Measurements from ENCODE around the gene MAGI1. TPM values are rescaled to one million over a fixed set of nuclear protein-coding genes. Genes with fewer than 3 reads are reported as not detected.
A peak's percentile ranks its signal among the peaks of the same experiment; 100 is the strongest.

MAGI1 gene
- polyA plus RNA-seq, 1 donor = 31.2 TPM

DNA sequence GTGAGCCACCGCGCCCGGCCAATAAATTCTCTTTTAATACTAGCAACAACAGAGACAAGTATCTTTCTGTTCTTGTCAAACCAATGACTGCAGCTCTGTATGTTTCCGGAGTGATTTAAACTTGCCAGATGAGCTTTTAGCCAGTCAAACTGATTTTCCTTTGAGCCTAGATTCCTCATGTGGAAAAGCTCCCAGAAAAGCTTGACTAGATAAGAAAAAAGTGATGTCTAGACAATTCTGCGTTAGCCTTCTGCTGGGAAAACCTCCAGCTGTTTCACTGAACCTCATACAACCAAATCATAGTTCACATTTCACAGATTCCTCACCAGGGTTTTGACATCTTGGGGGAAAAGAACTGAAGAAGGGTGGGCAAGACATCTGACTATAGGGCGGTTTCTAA, 78.6 kb downstream of the MAGI1 start:
- DNase-seq = no peak
- peaks cover 26% of the 10 kb centered on the region for H3K4me1 ChIP-seq (ENCODE audit: control insufficient read depth, insufficient read depth, low read length)
- no CpG with 5 or more reads among the region's 6 CpGs for WGBS (ENCODE audit: insufficient coverage, low lambda C conversion rate)
- H3K36me3 ChIP-seq (ENCODE audit: control insufficient read depth, insufficient read depth, low read length) = no peaks in the 10 kb centered on the region
- H3K27me3 ChIP-seq (ENCODE audit: control insufficient read depth, insufficient read depth, low read length) = no peaks in the 10 kb centered on the region
- no peak overlapping the region for H3K27ac ChIP-seq (ENCODE audit: low read length)
- H3K9me3 ChIP-seq (ENCODE audit: control insufficient read depth, low read depth, low read length) = no peaks in the 10 kb centered on the region
- H3K4me3 ChIP-seq (ENCODE audit: low read length) = no peak overlapping the region

GRCh38 chr3:65958216-65958615, 80.5 kb downstream of the MAGI1 start:
- no peak overlapping the region for H3K4me3 ChIP-seq (ENCODE audit: low read length)
- WGBS (ENCODE audit: insufficient coverage, low lambda C conversion rate) = no CpG with 5 or more reads among the region's 2 CpGs
- H3K27me3 ChIP-seq (ENCODE audit: control insufficient read depth, insufficient read depth, low read length) = no peaks in the 10 kb centered on the region
- no peaks in the 10 kb centered on the region for H3K36me3 ChIP-seq (ENCODE audit: control insufficient read depth, insufficient read depth, low read length)
- H3K27ac ChIP-seq (ENCODE audit: low read length) = no peak overlapping the region
- DNase-seq = no peak
- H3K9me3 ChIP-seq (ENCODE audit: control insufficient read depth, low read depth, low read length) = no peaks in the 10 kb centered on the region
- peaks cover 43% of the 10 kb centered on the region for H3K4me1 ChIP-seq (ENCODE audit: control insufficient read depth, insufficient read depth, low read length)

- peak in 1 of 2 donors; percentile 54 for DNase-seq
- Histone ChIP-seq H3K36me3 (ENCODE audit: control insufficient read depth, insufficient read depth, low read length) (no peaks in the 10 kb centered on the region), H3K27ac (ENCODE audit: low read length) (peak overlapping the region; percentile 95), H3K27me3 (ENCODE audit: control insufficient read depth, insufficient read depth, low read length) (no peaks in the 10 kb centered on the region), H3K9me3 (ENCODE audit: control insufficient read depth, low read depth, low read length) (no peaks in the 10 kb centered on the region), H3K4me3 (ENCODE audit: low read length) (no peak overlapping the region), H3K4me1 (ENCODE audit: control insufficient read depth, insufficient read depth, low read length) (peaks cover 45% of the 10 kb centered on the region)
- 20% methylated on average over 1 of the region's 10 CpGs for WGBS (ENCODE audit: insufficient coverage, low lambda C conversion rate)
Measured at GRCh38 chr3:65955792-65956477, 82.8 kb downstream of the MAGI1 start.

DNA sequence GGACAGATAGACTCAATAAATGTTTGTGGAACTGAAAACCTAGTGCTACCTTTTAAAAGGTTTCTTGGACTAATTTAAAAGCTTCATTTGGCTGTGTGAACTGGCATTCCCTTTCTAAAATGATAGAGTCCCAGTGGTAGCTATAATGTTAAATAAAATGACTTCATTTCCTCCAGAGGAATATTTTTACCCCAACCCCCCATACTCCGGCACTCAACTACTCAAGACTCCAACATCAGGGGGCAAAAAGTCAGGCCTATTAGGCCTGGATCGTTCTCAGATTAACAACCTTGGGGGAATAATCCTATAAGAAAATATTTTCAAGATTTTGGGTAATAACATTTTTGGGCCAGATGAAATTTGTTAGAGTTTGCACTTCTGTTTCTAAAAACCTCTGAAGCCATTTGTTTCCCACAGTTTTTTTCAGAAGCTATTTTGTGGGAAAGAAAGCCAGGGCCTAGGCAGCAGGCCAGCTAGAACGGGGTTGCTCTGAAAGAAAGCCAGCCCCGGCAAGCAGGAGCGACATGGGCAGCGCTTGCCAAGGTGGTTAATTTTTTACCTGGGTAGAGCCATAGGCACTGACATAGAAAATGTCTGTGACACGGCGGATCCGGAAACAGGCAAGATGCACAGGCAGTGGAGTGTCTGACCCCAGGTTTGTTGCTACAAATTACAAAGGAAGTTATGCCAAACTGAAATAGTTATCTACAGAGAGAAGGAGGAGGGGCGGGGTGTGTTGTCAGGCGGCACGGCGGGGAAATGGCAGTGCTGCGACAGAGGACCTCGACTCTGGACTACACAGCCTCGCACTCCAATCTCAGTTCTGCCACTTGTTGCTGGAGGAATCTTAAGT, 84.6 kb downstream of the MAGI1 start:
- Histone ChIP-seq H3K4me1 (ENCODE audit: control insufficient read depth, insufficient read depth, low read length) (peaks cover 48% of the 10 kb centered on the region), H3K4me3 (ENCODE audit: low read length) (peak overlapping the region; percentile 23), H3K9me3 (ENCODE audit: control insufficient read depth, low read depth, low read length) (no peaks in the 10 kb centered on the region), H3K27ac (ENCODE audit: low read length) (peak overlapping the region; percentile 95), H3K27me3 (ENCODE audit: control insufficient read depth, insufficient read depth, low read length) (no peaks in the 10 kb centered on the region), H3K36me3 (ENCODE audit: control insufficient read depth, insufficient read depth, low read length) (no peaks in the 10 kb centered on the region)
- WGBS (ENCODE audit: insufficient coverage, low lambda C conversion rate) = no CpG with 5 or more reads among the region's 16 CpGs
- DNase-seq = peak; percentile 51 to 83

GRCh38 chr3:65953301-65953812, 85.4 kb downstream of the MAGI1 start:
- DNase-seq = peak; percentile 93 to 98
- peaks cover 56% of the 10 kb centered on the region for H3K4me1 ChIP-seq (ENCODE audit: control insufficient read depth, insufficient read depth, low read length)
- no CpG with 5 or more reads among the region's 5 CpGs for WGBS (ENCODE audit: insufficient coverage, low lambda C conversion rate)
- H3K9me3 ChIP-seq (ENCODE audit: control insufficient read depth, low read depth, low read length) = no peaks in the 10 kb centered on the region
- no peaks in the 10 kb centered on the region for H3K27me3 ChIP-seq (ENCODE audit: control insufficient read depth, insufficient read depth, low read length)
- peak overlapping the region; percentile 95 for H3K27ac ChIP-seq (ENCODE audit: low read length)
- H3K36me3 ChIP-seq (ENCODE audit: control insufficient read depth, insufficient read depth, low read length) = no peaks in the 10 kb centered on the region
- no peak overlapping the region for H3K4me3 ChIP-seq (ENCODE audit: low read length)

GRCh38 chr3:65952842-65953241, 85.9 kb downstream of the MAGI1 start:
- no peaks in the 10 kb centered on the region for H3K9me3 ChIP-seq (ENCODE audit: control insufficient read depth, low read depth, low read length)
- H3K27me3 ChIP-seq (ENCODE audit: control insufficient read depth, insufficient read depth, low read length) = no peaks in the 10 kb centered on the region
- peaks cover 57% of the 10 kb centered on the region for H3K4me1 ChIP-seq (ENCODE audit: control insufficient read depth, insufficient read depth, low read length)
- WGBS (ENCODE audit: insufficient coverage, low lambda C conversion rate) = no CpG with 5 or more reads among the region's 1 CpG
- no peak for DNase-seq
- H3K27ac ChIP-seq (ENCODE audit: low read length) = peak overlapping the region; percentile 95
- H3K36me3 ChIP-seq (ENCODE audit: control insufficient read depth, insufficient read depth, low read length) = no peaks in the 10 kb centered on the region
- H3K4me3 ChIP-seq (ENCODE audit: low read length) = no peak overlapping the region

GRCh38 chr3:65951836-65952505, 86.7 kb downstream of the MAGI1 start:
- peak overlapping the region; percentile 95 for H3K27ac ChIP-seq (ENCODE audit: low read length)
- peaks cover 60% of the 10 kb centered on the region for H3K4me1 ChIP-seq (ENCODE audit: control insufficient read depth, insufficient read depth, low read length)
- 67% methylated on average over 3 of the region's 4 CpGs for WGBS (ENCODE audit: insufficient coverage, low lambda C conversion rate)
- no peaks in the 10 kb centered on the region for H3K27me3 ChIP-seq (ENCODE audit: control insufficient read depth, insufficient read depth, low read length)
- no peaks in the 10 kb centered on the region for H3K36me3 ChIP-seq (ENCODE audit: control insufficient read depth, insufficient read depth, low read length)
- no peaks in the 10 kb centered on the region for H3K9me3 ChIP-seq (ENCODE audit: control insufficient read depth, low read depth, low read length)
- DNase-seq = no peak
- H3K4me3 ChIP-seq (ENCODE audit: low read length) = no peak overlapping the region

- Histone ChIP-seq H3K4me1 (ENCODE audit: control insufficient read depth, insufficient read depth, low read length) (peaks cover 52% of the 10 kb centered on the region), H3K4me3 (ENCODE audit: low read length) (no peak overlapping the region)
- WGBS (ENCODE audit: insufficient coverage, low lambda C conversion rate) = 88% methylated on average over 2 of the region's 7 CpGs
Measured at GRCh38 chr3:65950340-65951326, 88.1 kb downstream of the MAGI1 start.

GRCh38 chr3:65948841-65949573, 89.7 kb downstream of the MAGI1 start:
- Histone ChIP-seq H3K27me3 (ENCODE audit: control insufficient read depth, insufficient read depth, low read length) (no peaks in the 10 kb centered on the region), H3K4me1 (ENCODE audit: control insufficient read depth, insufficient read depth, low read length) (peaks cover 37% of the 10 kb centered on the region)
- peak; percentile 41 to 84 for DNase-seq

More at GRCh38 chr3:65950340-65951326, 88.1 kb downstream of the MAGI1 start:
- Histone ChIP-seq H3K9me3 (ENCODE audit: control insufficient read depth, low read depth, low read length) (no peaks in the 10 kb centered on the region), H3K27ac (ENCODE audit: low read length) (peak overlapping the region; percentile 2), H3K27me3 (ENCODE audit: control insufficient read depth, insufficient read depth, low read length) (no peaks in the 10 kb centered on the region), H3K36me3 (ENCODE audit: control insufficient read depth, insufficient read depth, low read length) (no peaks in the 10 kb centered on the region)
- DNase-seq = peak in 1 of 2 donors; percentile 17

More at GRCh38 chr3:65948841-65949573, 89.7 kb downstream of the MAGI1 start:
- Histone ChIP-seq H3K27ac (ENCODE audit: low read length) (peak overlapping the region; percentile 65), H3K36me3 (ENCODE audit: control insufficient read depth, insufficient read depth, low read length) (no peaks in the 10 kb centered on the region), H3K4me3 (ENCODE audit: low read length) (no peak overlapping the region), H3K9me3 (ENCODE audit: control insufficient read depth, low read depth, low read length) (no peaks in the 10 kb centered on the region)
- WGBS (ENCODE audit: insufficient coverage, low lambda C conversion rate) = 44% methylated on average over 3 of the region's 6 CpGs

Measured in large intestine (tissue), 3 donors.